ENCODE measurements around the gene CD247. TPM values are rescaled to one million over a fixed set of nuclear protein-coding genes. Genes with fewer than 3 reads are reported as not detected.

Gene CD247
- total and polyA plus RNA-seq, 9 of the 15 experiments (the other 6 are each of a cell fraction or from before 2014, with no cell fraction given), result 0.08 to 0.42 (median 0.28) TPM; not detected in 5

DNA sequence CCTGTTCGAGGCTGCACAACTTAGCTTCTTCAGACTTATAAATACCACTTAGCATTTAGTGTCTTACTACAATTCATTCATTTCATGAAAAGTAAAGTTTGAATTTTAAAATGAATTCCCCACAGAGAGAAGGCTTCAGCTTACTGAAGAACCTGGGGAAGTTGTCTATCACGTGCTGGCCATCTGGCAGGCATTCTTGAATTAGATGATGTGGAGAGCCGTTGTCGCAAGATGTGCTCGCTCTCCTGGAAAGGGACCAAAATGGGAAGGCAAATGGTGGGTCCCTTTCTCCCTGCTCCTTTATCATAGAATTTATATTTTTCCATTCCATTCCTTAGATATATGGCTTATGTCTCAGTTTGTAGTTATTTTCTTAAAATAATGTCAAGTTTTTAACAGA is 90.5 kb downstream of the CD247 start:
- Histone ChIP-seq H3K27me3 (ENCODE audit: control insufficient read depth in 2 of 2, insufficient read depth in 2 of 2, low read length in 2 of 2) (no peaks in the 10 kb centered on the region), H3K4me1 (replicated peaks in 1 of 2; ENCODE audit: control insufficient read depth in 2 of 2, insufficient read depth in 2 of 2, low read length in 2 of 2) (peaks cover 12 to 14% of the 10 kb centered on the region in 2 experiments; a peak in 4 of 5 replicates), H2AFZ (ENCODE audit: low read depth, low read length) (no peak overlapping the region), H4K20me1 (replicated peaks; ENCODE audit: control insufficient read depth, insufficient read depth, low read length) (no peaks in the 10 kb centered on the region), H3K79me2 (ENCODE audit: control insufficient read depth, insufficient read depth, low read length) (no peaks in the 10 kb centered on the region), H3K9me3 (replicated peaks; ENCODE audit: control insufficient read depth, insufficient read depth, low read depth, low read length) (no peaks in the 10 kb centered on the region), H3K4me3 (no peak overlapping the region), H3K36me3 (ENCODE audit: control insufficient read depth, insufficient read depth, low read length) (no peaks in the 10 kb centered on the region), H3K4me2 (ENCODE audit: insufficient read depth, low read length) (no peak overlapping the region), H3K9me1 (ENCODE audit: control insufficient read depth, insufficient read depth, low read length) (peaks cover 3% of the 10 kb centered on the region), H3K9ac (ENCODE audit: insufficient read depth in 1 of 2, low read depth in 2 of 2, low read length in 2 of 2) (no peak overlapping the region), H3K27ac (ENCODE audit: extremely low read depth, low read depth, low read length) (no peak overlapping the region)
- intact Hi-C loops (cut with micrococcal nuclease), result no loop called here
- in situ Hi-C loops (cut with MboI), result no loop called here
- no peak for FAIRE-seq
- TF ChIP-seq RBM34 (IDR thresholded peaks at IDR 0.05; ENCODE audit: borderline replicate concordance, insufficient read depth, low read length) (no peak), ZNF830 (CRISPR knock-in tag; IDR thresholded peaks at IDR 0.05) (no peak), MXI1 (IDR thresholded peaks at IDR 0.05; ENCODE audit: low read depth, low read length) (no peak), OTX1 (CRISPR knock-in tag; IDR thresholded peaks at IDR 0.05) (no peak), SMARCB1 (IDR thresholded peaks at IDR 0.05; ENCODE audit: insufficient read length, low read depth) (no peak), JUN (IDR thresholded peaks at IDR 0.05; ENCODE audit: borderline replicate concordance, low read depth, low read length) (no peak), JUN (CRISPR knock-in tag; IDR thresholded peaks at IDR 0.05; ENCODE audit: borderline replicate concordance) (no peak), BHLHE40 (IDR thresholded peaks at IDR 0.05; ENCODE audit: low read length) (peak; percentile 56; the same call in 1 of the 2 replicates), MAFF (IDR thresholded peaks at IDR 0.05; ENCODE audit: low read length) (no peak), ZKSCAN8 (CRISPR knock-in tag; IDR thresholded peaks at IDR 0.05) (no peak), EWSR1 (IDR thresholded peaks at IDR 0.05; ENCODE audit: borderline replicate concordance, low read depth, partially characterized antibody) (no peak), USF2 (CRISPR knock-in tag; IDR thresholded peaks at IDR 0.05) (peak; percentile 32), SIN3B (IDR thresholded peaks at IDR 0.05; ENCODE audit: low read depth) (no peak)
- TF ChIP-seq, protein P1, sequence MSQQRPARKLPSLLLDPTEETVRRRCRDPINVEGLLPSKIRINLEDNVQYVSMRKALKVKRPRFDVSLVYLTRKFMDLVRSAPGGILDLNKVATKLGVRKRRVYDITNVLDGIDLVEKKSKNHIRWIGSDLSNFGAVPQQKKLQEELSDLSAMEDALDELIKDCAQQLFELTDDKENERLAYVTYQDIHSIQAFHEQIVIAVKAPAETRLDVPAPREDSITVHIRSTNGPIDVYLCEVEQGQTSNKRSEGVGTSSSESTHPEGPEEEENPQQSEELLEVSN (IDR thresholded peaks at IDR 0.05; ENCODE audit: borderline replicate concordance in 1 of 2, extremely low read depth in 1 of 2, insufficient read depth in 1 of 2, insufficient read length in 1 of 2, low read depth in 1 of 2, low read length in 1 of 2, poor library complexity in 1 of 2, severe bottlenecking in 1 of 2), result no peak
- no peak; the same call in 2 of the 3 replicates for ATAC-seq
- POLR2A ChIA-PET, result interaction anchor here (0.5 to 1.6 kb wide), 5 partner anchors 11 to 246 kb away, joined by 3 to 5 read pairs (median 3); no protein-coding TSS in a partner anchor
- no TSS peak for BruUV-seq (replicated peaks)
- DNase-seq (ENCODE audit: extremely low read depth in 1 of 4, low spot score in 3 of 4), result no peak
- CTCF ChIA-PET (ENCODE audit: low intra/inter-chr PET ratio), result no interaction called here
- WGBS (ENCODE audit: insufficient coverage, low coverage, missing lambda C conversion rate), result 44% methylated on average over 5 of the region's 5 CpGs
